Keratinocyte (primary cell): ENCODE measurements around the gene IL4R. TPM values are rescaled to one million over a fixed set of nuclear protein-coding genes. Genes with fewer than 3 reads are reported as not detected.

Experiments used
- DNase-seq: peaks from one replicate; pipeline ENCODE4 v3.0.0-alpha.2; 2011; ENCODE audit warnings: low read depth, missing footprints, low spot score
- FAIRE-seq: peaks from 2 replicates; lab custom pipeline; 2011; peaks lifted over from hg19 to GRCh38; lab: Jason Lieb, UNC
- H2AFZ ChIP-seq: 2 replicates; pipeline ENCODE4 v1.6.0; 2012; ENCODE audit warnings: low read length, control low read depth, inconsistent platforms; ENCODE audit not compliant: control insufficient read depth
- H3K27ac ChIP-seq: 2 replicates; pipeline ENCODE4 v1.5.1; 2011; ENCODE audit warnings: low read length; ENCODE audit not compliant: control insufficient read depth, insufficient read depth
- H3K27me3 ChIP-seq: 3 replicates; pipeline ENCODE4 v1.6.0; 2011; ENCODE audit warnings: low read length; ENCODE audit not compliant: control insufficient read depth, insufficient read depth; ENCODE audit errors: extremely low read depth
- H3K36me3 ChIP-seq, 2 experiments: 2 replicates in 1 of 2; 3 replicates in 1 of 2; pipeline ENCODE4 v1.5.1; 2011; ENCODE audit warnings: low read length in 2 of 2, mild to moderate bottlenecking in 1 of 2; ENCODE audit not compliant: control insufficient read depth in 2 of 2, insufficient read depth in 2 of 2; ENCODE audit errors: extremely low read depth in 1 of 2
- H3K4me1 ChIP-seq: 3 replicates; pipeline ENCODE4 v1.5.1; 2011; ENCODE audit warnings: low read length; ENCODE audit not compliant: control insufficient read depth, insufficient read depth; ENCODE audit errors: extremely low read depth
- H3K4me2 ChIP-seq: 3 replicates; pipeline ENCODE4 v1.6.0; 2011; ENCODE audit warnings: low read depth, low read length; ENCODE audit not compliant: control insufficient read depth, insufficient read depth; ENCODE audit errors: extremely low read depth
- H3K4me3 ChIP-seq, 3 experiments: fragments of 200-600 bp in 1 of 3; sonication (generic) in 1 of 3; 2 replicates in 2 of 3; 3 replicates in 1 of 3; pipeline ENCODE4 v1.5.1; 2011 to 2016; ENCODE audit warnings: low read length in 3 of 3, mild to moderate bottlenecking in 3 of 3, control low read depth in 2 of 3, inconsistent platforms in 1 of 3, low read depth in 1 of 3, mixed read lengths in 1 of 3, mixed run types in 1 of 3, moderate library complexity in 1 of 3; ENCODE audit not compliant: control insufficient read depth in 2 of 3, insufficient read depth in 2 of 3; ENCODE audit errors: extremely low read depth in 1 of 3
- H3K79me2 ChIP-seq: 2 replicates; pipeline ENCODE4 v1.6.0; 2012; ENCODE audit warnings: low read length; ENCODE audit not compliant: control insufficient read depth, insufficient read depth
- H3K9ac ChIP-seq: 3 replicates; pipeline ENCODE4 v1.6.0; 2011; ENCODE audit warnings: low read length; ENCODE audit not compliant: control insufficient read depth, insufficient read depth; ENCODE audit errors: extremely low read depth
- H3K9me1 ChIP-seq: 3 replicates; pipeline ENCODE4 v1.6.0; 2011; ENCODE audit warnings: low read length; ENCODE audit not compliant: control insufficient read depth, insufficient read depth; ENCODE audit errors: extremely low read depth
- H3K9me3 ChIP-seq: 2 replicates; pipeline ENCODE4 v1.5.1; 2012; ENCODE audit warnings: low read depth, low read length; ENCODE audit not compliant: control insufficient read depth
- H4K20me1 ChIP-seq: 3 replicates; pipeline ENCODE4 v1.6.0; 2011; ENCODE audit warnings: low read length; ENCODE audit not compliant: control insufficient read depth, insufficient read depth; ENCODE audit errors: extremely low read depth
- EZH2 ChIP-seq: IDR thresholded peaks from one replicate; pipeline ENCODE4 v1.6.1; 2012; ENCODE audit warnings: inconsistent platforms, mild to moderate bottlenecking, low read length, moderate library complexity
- dilution Hi-C: fragments of 300-500 bp; cut with MboI; formaldehyde crosslinking; loops from one replicate; pipeline ENCODE4 v1.7.0; 2020; ENCODE audit warnings: low sequenced_read_pairs; ENCODE audit not compliant: extremely low pct_ligation_motif_present
- polyA plus RNA-seq, 5 experiments: library from polyadenylated mRNA; depleted of rRNA in 3 of 5; stranded (reverse) in 3 of 5; stranded (forward) in 1 of 5; unstranded in 1 of 5; fragments of >200 nt; gene quantifications; 1 replicate in 1 of 5; 2 replicates in 3 of 5; 3 replicates in 1 of 5; pipeline versions ENCODE4 v1.2.1 to v1.2.3, GENCODE V29; 2011 to 2012; ENCODE audit warnings: missing spikeins in 2 of 5, low read depth in 1 of 5, low replicate concordance in 1 of 5
- TF ChIP-seq, protein P1 (sequence below), 3 experiments: IDR thresholded peaks in 1 of 3; conservative IDR thresholded peaks in 1 of 3; optimal IDR thresholded peaks in 1 of 3; 2 replicates in 2 of 3; 3 replicates in 1 of 3; pipeline versions ENCODE3 to v1.5.1; 2011; ENCODE audit warnings: low read length in 3 of 3, mild to moderate bottlenecking in 3 of 3, moderate library complexity in 2 of 3, control low read depth in 1 of 3, inconsistent platforms in 1 of 3; ENCODE audit not compliant: insufficient read depth in 2 of 3; ENCODE audit errors: extremely low read depth in 1 of 3

The IL4R gene
- polyA plus RNA-seq, 1 donor (not counting 4 experiments of a cell fraction or from before 2014, with no cell fraction given) = 60.5 TPM

- H3K4me2 ChIP-seq = no peak overlapping the region
- H3K4me3 ChIP-seq = no peak overlapping the region
- FAIRE-seq (no peak), DNase-seq (no peak)
- H3K27me3 ChIP-seq = no peaks in the 10 kb centered on the region
- dilution Hi-C loops = no loop called here
- no peaks in the 10 kb centered on the region for H3K4me1 ChIP-seq
- peaks cover 88% of the 10 kb centered on the region for H3K79me2 ChIP-seq
- H3K9ac ChIP-seq = no peak overlapping the region
- no peaks in the 10 kb centered on the region for H3K9me1 ChIP-seq
- H3K27ac ChIP-seq = no peak overlapping the region
- no peaks in the 10 kb centered on the region for H3K9me3 ChIP-seq
- peaks cover 6% of the 10 kb centered on the region for H4K20me1 ChIP-seq
- TF ChIP-seq EZH2 = no peak
- TF ChIP-seq, protein P1, sequence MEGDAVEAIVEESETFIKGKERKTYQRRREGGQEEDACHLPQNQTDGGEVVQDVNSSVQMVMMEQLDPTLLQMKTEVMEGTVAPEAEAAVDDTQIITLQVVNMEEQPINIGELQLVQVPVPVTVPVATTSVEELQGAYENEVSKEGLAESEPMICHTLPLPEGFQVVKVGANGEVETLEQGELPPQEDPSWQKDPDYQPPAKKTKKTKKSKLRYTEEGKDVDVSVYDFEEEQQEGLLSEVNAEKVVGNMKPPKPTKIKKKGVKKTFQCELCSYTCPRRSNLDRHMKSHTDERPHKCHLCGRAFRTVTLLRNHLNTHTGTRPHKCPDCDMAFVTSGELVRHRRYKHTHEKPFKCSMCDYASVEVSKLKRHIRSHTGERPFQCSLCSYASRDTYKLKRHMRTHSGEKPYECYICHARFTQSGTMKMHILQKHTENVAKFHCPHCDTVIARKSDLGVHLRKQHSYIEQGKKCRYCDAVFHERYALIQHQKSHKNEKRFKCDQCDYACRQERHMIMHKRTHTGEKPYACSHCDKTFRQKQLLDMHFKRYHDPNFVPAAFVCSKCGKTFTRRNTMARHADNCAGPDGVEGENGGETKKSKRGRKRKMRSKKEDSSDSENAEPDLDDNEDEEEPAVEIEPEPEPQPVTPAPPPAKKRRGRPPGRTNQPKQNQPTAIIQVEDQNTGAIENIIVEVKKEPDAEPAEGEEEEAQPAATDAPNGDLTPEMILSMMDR (optimal IDR thresholded peaks at IDR 0.05 in 1 of 3, IDR thresholded peaks at IDR 0.05 in 1 of 3, conservative IDR thresholded peaks at IDR 0.05 in 1 of 3; ENCODE audit: extremely low read depth in 1 of 3, insufficient read depth in 2 of 3, low read length in 3 of 3) = no peak
- H3K36me3 ChIP-seq = peaks cover 26 to 27% of the 10 kb centered on the region in 2 experiments
- no peak overlapping the region for H2AFZ ChIP-seq
These were observed 19.3 kb downstream of the IL4R start for GRCh38 chr16:27333104-27333503.

GRCh38 chr16:27333549-27333948 lies 19.8 kb downstream of the IL4R start:
- no peak overlapping the region for H3K4me2 ChIP-seq
- no peaks in the 10 kb centered on the region for H3K4me1 ChIP-seq
- peaks cover 86% of the 10 kb centered on the region for H3K79me2 ChIP-seq
- TF ChIP-seq, protein P1 (optimal IDR thresholded peaks at IDR 0.05 in 1 of 3, IDR thresholded peaks at IDR 0.05 in 1 of 3, conservative IDR thresholded peaks at IDR 0.05 in 1 of 3; ENCODE audit: extremely low read depth in 1 of 3, insufficient read depth in 2 of 3, low read length in 3 of 3) = no peak
- TF ChIP-seq EZH2 = no peak
- peaks cover 6% of the 10 kb centered on the region for H4K20me1 ChIP-seq
- H2AFZ ChIP-seq = no peak overlapping the region
- H3K27ac ChIP-seq = no peak overlapping the region
- H3K9me3 ChIP-seq = no peaks in the 10 kb centered on the region
- no peak for FAIRE-seq
- dilution Hi-C loops = no loop called here
- no peaks in the 10 kb centered on the region for H3K9me1 ChIP-seq
- no peak overlapping the region for H3K9ac ChIP-seq
- H3K4me3 ChIP-seq = no peak overlapping the region
- peaks cover 26 to 29% of the 10 kb centered on the region in 2 experiments for H3K36me3 ChIP-seq
- DNase-seq = no peak
- H3K27me3 ChIP-seq = no peaks in the 10 kb centered on the region
